GM06990 (cell line): ENCODE results near the gene GAL.

ENCODE experiments used
- DNase-seq: peaks from one replicate; pipeline ENCODE4 v3.0.0-alpha.2; 2011; ENCODE audit not compliant: insufficient read length; ENCODE audit errors: extremely low read depth
- H3K27me3 ChIP-seq: replicated peaks from 2 replicates; pipeline ENCODE4 v1.6.0; 2011; ENCODE audit warnings: low read length; ENCODE audit not compliant: control insufficient read depth, insufficient read depth
- H3K36me3 ChIP-seq: 2 replicates; pipeline ENCODE4 v1.5.1; 2011; ENCODE audit warnings: low read length; ENCODE audit not compliant: control insufficient read depth, insufficient read depth
- H3K4me3 ChIP-seq: replicated peaks from 2 replicates; pipeline ENCODE4 v1.5.1; 2011; ENCODE audit warnings: low read depth, mild to moderate bottlenecking, control low read depth, low read length
- TF ChIP-seq, protein P1 (sequence below): IDR thresholded peaks from 2 replicates; pipeline ENCODE4 v1.5.1; 2011; ENCODE audit warnings: low read length, control low read depth, mild to moderate bottlenecking, inconsistent platforms; ENCODE audit not compliant: insufficient read depth, poor library complexity, severe bottlenecking

GAL gene

DNA sequence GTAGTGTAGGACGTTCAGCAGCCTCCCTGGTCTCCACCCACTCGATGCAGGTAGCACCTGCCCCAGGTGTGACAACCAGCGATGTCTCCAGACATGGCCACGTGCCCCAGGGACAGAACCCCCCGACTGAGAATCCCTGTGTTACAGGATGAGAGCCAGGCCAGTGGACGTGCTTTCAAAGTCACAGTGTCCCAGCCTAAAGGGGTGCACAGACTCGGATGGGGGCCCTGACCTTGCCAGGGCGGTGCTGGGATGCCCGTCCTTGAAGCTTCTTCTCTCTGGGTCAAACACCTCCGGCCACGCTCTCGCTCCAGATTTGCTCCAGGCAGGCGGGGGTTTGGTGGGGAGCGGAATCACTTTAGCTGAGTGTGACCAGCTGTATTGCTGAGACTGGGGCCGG, 23.3 kb upstream of the GAL start:
- Histone ChIP-seq H3K4me3 (no peak overlapping the region), H3K27me3 (peaks cover 1% of the 10 kb centered on the region; the same call in 1 of the 2 replicates), H3K36me3 (no peaks in the 10 kb centered on the region)
- no peak for DNase-seq
- TF ChIP-seq, protein P1, sequence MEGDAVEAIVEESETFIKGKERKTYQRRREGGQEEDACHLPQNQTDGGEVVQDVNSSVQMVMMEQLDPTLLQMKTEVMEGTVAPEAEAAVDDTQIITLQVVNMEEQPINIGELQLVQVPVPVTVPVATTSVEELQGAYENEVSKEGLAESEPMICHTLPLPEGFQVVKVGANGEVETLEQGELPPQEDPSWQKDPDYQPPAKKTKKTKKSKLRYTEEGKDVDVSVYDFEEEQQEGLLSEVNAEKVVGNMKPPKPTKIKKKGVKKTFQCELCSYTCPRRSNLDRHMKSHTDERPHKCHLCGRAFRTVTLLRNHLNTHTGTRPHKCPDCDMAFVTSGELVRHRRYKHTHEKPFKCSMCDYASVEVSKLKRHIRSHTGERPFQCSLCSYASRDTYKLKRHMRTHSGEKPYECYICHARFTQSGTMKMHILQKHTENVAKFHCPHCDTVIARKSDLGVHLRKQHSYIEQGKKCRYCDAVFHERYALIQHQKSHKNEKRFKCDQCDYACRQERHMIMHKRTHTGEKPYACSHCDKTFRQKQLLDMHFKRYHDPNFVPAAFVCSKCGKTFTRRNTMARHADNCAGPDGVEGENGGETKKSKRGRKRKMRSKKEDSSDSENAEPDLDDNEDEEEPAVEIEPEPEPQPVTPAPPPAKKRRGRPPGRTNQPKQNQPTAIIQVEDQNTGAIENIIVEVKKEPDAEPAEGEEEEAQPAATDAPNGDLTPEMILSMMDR, result no peak

DNA sequence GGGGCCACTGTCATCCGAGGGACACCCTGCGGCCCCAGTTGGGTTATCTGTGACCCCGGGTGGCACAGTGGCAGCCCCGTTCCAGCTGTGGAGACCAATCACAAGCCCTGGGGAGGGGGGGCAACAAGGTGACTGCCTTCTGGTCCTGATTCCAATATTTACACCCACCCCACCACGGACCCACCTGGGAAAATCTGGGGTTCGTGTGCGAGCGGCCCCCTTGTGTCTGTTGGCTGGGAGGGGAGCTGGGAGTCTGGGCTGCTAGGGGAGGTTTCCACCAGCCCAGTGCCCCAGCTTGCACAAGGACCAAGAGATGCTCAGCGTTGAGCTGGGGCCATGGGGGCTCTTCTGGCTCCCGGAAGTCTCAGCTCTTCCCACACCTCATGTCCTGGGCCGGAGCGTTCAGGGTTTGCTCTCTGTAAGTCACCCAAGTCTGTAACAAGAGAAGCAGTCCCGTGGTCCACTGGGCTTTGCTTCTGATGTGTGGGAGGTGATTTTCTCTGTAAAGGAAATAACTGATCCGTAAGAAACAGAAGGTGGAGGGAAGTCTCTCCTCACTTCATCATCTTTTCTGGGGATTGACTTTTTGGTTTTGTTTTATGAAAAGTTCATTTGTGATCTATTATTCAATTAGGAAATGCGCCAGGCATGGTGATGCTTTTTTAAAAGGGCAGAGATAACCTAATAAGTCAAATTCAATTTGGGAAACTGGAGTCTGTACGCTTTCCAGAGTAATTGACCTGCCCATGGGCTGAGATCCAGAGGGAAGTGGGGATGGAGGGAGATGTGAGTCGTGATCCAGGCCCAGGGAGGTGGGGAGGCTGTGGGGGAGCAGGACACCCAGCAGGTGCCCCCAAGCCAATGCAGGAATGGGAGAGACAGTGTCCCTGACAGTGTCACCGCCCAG, 22.4 kb upstream of the GAL start:
- DNase-seq, result no peak
- H3K4me3 ChIP-seq, result no peak overlapping the region
- TF ChIP-seq, protein P1, result no peak
- H3K27me3 ChIP-seq, result peaks cover 1% of the 10 kb centered on the region; the same call in 1 of the 2 replicates
- no peaks in the 10 kb centered on the region for H3K36me3 ChIP-seq

DNA sequence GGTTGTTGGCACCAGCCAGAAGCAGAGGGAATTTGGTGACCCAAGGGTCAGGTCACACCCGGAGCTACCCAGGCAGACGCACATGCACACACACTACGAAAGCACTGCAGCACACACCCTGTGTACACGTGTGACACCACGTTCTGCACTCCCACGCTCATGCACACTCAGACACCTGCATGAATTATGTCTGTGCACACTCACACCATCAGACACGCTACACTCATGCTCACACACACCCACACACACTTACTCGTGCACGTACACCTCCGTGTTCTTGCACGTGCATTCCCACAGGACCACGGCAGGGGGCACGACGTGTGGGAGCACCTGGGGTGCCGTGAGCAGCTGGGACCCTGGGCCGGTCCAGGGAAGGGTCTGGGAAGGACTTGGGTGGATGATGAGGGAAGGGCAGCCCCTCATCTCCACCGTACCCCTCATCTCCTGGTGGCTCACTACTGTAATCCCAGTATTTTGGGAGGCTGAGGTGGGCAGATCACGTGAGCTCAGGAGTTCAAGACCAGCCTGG, 20.8 kb upstream of the GAL start:
- no peak for DNase-seq
- Histone ChIP-seq H3K4me3 (no peak overlapping the region), H3K36me3 (no peaks in the 10 kb centered on the region), H3K27me3 (peaks cover 1% of the 10 kb centered on the region; the same call in 1 of the 2 replicates)
- TF ChIP-seq, protein P1, result no peak

DNA sequence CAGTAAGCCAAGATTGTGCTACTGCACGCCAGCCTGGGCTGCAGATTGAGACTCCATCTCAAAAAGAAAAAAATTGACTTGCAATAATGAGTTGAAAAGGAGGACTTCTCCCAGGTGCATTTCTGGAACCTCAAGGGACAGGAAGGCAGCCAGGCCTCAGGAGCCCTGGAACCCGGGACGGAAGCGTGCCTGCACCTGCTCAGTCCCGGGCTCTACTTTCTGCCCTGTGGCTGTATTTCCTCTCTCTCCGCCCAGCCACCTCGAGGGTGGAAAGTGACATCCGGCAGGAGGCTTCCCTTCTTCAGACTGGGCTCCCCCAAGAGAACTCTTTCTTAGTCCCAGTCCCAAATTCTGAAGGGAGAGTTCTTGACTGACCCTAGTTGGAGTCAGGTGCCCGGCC, 20.2 kb upstream of the GAL start:
- H3K4me3 ChIP-seq, result no peak overlapping the region
- peaks cover 1% of the 10 kb centered on the region; the same call in 1 of the 2 replicates for H3K27me3 ChIP-seq
- DNase-seq, result no peak

DNA sequence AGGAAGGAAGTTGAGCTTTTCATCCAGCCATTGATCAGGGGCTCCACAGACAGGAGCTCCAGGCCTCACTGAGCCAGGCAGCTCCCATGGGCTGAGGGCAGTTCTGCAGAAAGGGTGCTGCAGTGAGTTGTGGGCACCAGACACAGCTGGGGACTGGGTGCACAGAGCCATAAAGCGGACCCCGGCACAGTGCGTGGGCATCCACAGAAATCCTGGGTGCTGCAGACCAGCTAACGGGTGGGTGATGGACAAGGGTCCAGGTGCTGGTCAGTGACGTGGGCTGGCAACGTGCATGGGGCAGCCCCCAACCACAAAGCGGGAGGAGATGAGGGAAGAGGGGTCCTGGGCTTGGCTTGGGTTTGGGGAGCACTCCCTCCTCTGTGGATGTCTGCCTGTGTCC, 19.4 kb upstream of the GAL start:
- H3K27me3 ChIP-seq, result peaks cover 1% of the 10 kb centered on the region; the same call in 1 of the 2 replicates
- no peak overlapping the region for H3K4me3 ChIP-seq
- H3K36me3 ChIP-seq, result no peaks in the 10 kb centered on the region

More for the DNA sequence above, 20.2 kb upstream of the GAL start:
- H3K36me3 ChIP-seq, result no peaks in the 10 kb centered on the region
- TF ChIP-seq, protein P1, result no peak

More for the DNA sequence above, 19.4 kb upstream of the GAL start:
- DNase-seq, result no peak
- TF ChIP-seq, protein P1, result no peak
